ENCODE measurements around the gene PDE1C. TPM values are rescaled to one million over a fixed set of nuclear protein-coding genes. Genes with fewer than 3 reads are reported as not detected.

PDE1C gene
- total and polyA plus RNA-seq, 2 donors (not counting 1 experiment from before 2014, with no cell fraction given) = 0.52 TPM; not detected in 1

- no peaks in the 10 kb centered on the region for H3K9me3 ChIP-seq (ENCODE audit: control extremely low read depth in 1 of 3, control insufficient read depth in 2 of 3, insufficient read depth in 1 of 3, low read length in 2 of 3)
- H3K4me1 ChIP-seq (ENCODE audit: control insufficient read depth in 2 of 2, insufficient read depth in 2 of 2, low read length in 2 of 2) = no peaks in the 10 kb centered on the region
- H3K4me1 Mint-ChIP-seq = no peaks in the 10 kb centered on the region
- no peaks in the 10 kb centered on the region for H4K20me1 ChIP-seq (ENCODE audit: control insufficient read depth, insufficient read depth, low read length, poor library complexity, severe bottlenecking)
- H3K36me3 ChIP-seq (replicated peaks in 1 of 2; ENCODE audit: control extremely low read depth in 1 of 2, control insufficient read depth in 1 of 2, extremely low read depth in 1 of 2, insufficient read depth in 2 of 2, low read length in 1 of 2) = no peaks in the 10 kb centered on the region
- H3K4me2 ChIP-seq (replicated peaks; ENCODE audit: low read depth, low read length, poor library complexity, severe bottlenecking) = no peak overlapping the region
- no peak overlapping the region for H2AFZ ChIP-seq (ENCODE audit: insufficient read depth, low read depth, low read length, poor library complexity, severe bottlenecking)
- TF ChIP-seq EZH2 (IDR thresholded peaks at IDR 0.05; ENCODE audit: borderline replicate concordance, insufficient read depth, low read depth, low read length, poor library complexity, severe bottlenecking) = no peak
- no peak for TF ChIP-seq CTCF (IDR thresholded peaks at IDR 0.05)
- no peaks in the 10 kb centered on the region for H3K27me3 Mint-ChIP-seq
- ATAC-seq (ENCODE audit: low read depth) (no peak), DNase-seq (no peak)
- no peak overlapping the region for H3K4me3 ChIP-seq (ENCODE audit: control extremely low read depth in 1 of 5, extremely low read depth in 1 of 5, insufficient read depth in 1 of 5, low read depth in 2 of 5, low read length in 4 of 5)
- POLR2A ChIA-PET = no interaction called here
- intact Hi-C loops (cut with micrococcal nuclease) = no loop called here
- no peak overlapping the region for H3K27ac ChIP-seq (ENCODE audit: low read length in 2 of 2)
- CTCF ChIA-PET = no interaction called here
- no peak overlapping the region for H3K27ac Mint-ChIP-seq
- WGBS (ENCODE audit: insufficient coverage) = 95% methylated on average over 2 of the region's 2 CpGs
- no peak overlapping the region for H3K4me3 Mint-ChIP-seq
- no peaks in the 10 kb centered on the region for H3K79me2 ChIP-seq (ENCODE audit: control insufficient read depth, insufficient read depth, low read length)
- no peak overlapping the region for H3K9ac ChIP-seq (ENCODE audit: low read length)
- H3K27me3 ChIP-seq (replicated peaks in 1 of 4; ENCODE audit: control extremely low read depth in 1 of 4, control insufficient read depth in 3 of 4, insufficient read depth in 4 of 4, low read length in 3 of 4) = no peaks in the 10 kb centered on the region
- peaks cover 5% of the 10 kb centered on the region for H3K9me3 Mint-ChIP-seq (ENCODE audit: insufficient read depth)
Measured at GRCh38 chr7:32100407-32100907, 30.2 kb upstream of the PDE1C start.

- Histone ChIP-seq H3K36me3 (replicated peaks in 1 of 2; ENCODE audit: control extremely low read depth in 1 of 2, control insufficient read depth in 1 of 2, extremely low read depth in 1 of 2, insufficient read depth in 2 of 2, low read length in 1 of 2) (no peaks in the 10 kb centered on the region), H4K20me1 (ENCODE audit: control insufficient read depth, insufficient read depth, low read length, poor library complexity, severe bottlenecking) (no peaks in the 10 kb centered on the region), H3K79me2 (ENCODE audit: control insufficient read depth, insufficient read depth, low read length) (no peaks in the 10 kb centered on the region), H3K4me1 (ENCODE audit: control insufficient read depth in 2 of 2, insufficient read depth in 2 of 2, low read length in 2 of 2) (no peaks in the 10 kb centered on the region), H3K4me2 (replicated peaks; ENCODE audit: low read depth, low read length, poor library complexity, severe bottlenecking) (no peak overlapping the region), H3K27ac (ENCODE audit: low read length in 2 of 2) (no peak overlapping the region), H3K27me3 (replicated peaks in 1 of 4; ENCODE audit: control extremely low read depth in 1 of 4, control insufficient read depth in 3 of 4, insufficient read depth in 4 of 4, low read length in 3 of 4) (no peaks in the 10 kb centered on the region), H3K9me3 (ENCODE audit: control extremely low read depth in 1 of 3, control insufficient read depth in 2 of 3, insufficient read depth in 1 of 3, low read length in 2 of 3) (no peaks in the 10 kb centered on the region), H3K9ac (ENCODE audit: low read length) (no peak overlapping the region), H2AFZ (ENCODE audit: insufficient read depth, low read depth, low read length, poor library complexity, severe bottlenecking) (no peak overlapping the region), H3K4me3 (ENCODE audit: control extremely low read depth in 1 of 5, extremely low read depth in 1 of 5, insufficient read depth in 1 of 5, low read depth in 2 of 5, low read length in 4 of 5) (no peak overlapping the region)
- Mint-ChIP-seq H3K27ac (no peak overlapping the region), H3K9me3 (ENCODE audit: insufficient read depth) (no peaks in the 10 kb centered on the region), H3K27me3 (no peaks in the 10 kb centered on the region), H3K4me1 (no peaks in the 10 kb centered on the region), H3K4me3 (no peak overlapping the region)
- ATAC-seq (ENCODE audit: low read depth) (no peak), DNase-seq (no peak)
- intact Hi-C loops (cut with micrococcal nuclease) = no loop called here
- ChIA-PET CTCF (no interaction called here), POLR2A (no interaction called here)
- TF ChIP-seq EZH2 (IDR thresholded peaks at IDR 0.05; ENCODE audit: borderline replicate concordance, insufficient read depth, low read depth, low read length, poor library complexity, severe bottlenecking) = no peak
- 94% methylated on average over 4 of the region's 4 CpGs for WGBS (ENCODE audit: insufficient coverage)
Measured at GRCh38 chr7:32094516-32094915, 24.3 kb upstream of the PDE1C start.
